NCI-H1436 treated with DMSO at 0.1 percent for 48 hours (cell line): Measurements from ENCODE around the gene PRKAG2.
"Not testable (repeated sequence)": the region's sequence is repeated elsewhere in the genome, so short reads cannot be mapped to it uniquely, and the experiment has no call there.

Source experiments
- DNase-seq: peaks from one replicate; lab custom pipeline; 2025; lab: John Stamatoyannopoulos, UW

The PRKAG2 gene

DNA sequence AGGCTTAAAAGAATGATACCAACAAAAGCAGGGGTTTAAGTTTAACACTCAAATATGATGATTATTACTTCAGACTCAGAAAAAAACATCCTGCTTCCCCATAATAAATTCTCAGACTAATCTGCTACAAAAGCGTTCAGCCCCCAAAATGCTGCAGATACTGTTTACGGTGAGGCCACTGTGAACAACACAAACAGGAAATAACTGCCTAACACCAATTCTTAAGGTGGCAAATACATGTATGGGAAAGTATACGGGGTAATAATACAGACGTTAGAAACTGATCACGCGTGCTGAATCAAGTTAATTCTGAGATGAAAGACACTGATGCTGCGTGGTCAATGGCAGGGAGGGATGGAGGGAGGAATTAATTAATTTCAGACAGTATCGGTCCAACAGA is 295.2 kb downstream of the PRKAG2 start:
- DNase-seq: no peak

DNA sequence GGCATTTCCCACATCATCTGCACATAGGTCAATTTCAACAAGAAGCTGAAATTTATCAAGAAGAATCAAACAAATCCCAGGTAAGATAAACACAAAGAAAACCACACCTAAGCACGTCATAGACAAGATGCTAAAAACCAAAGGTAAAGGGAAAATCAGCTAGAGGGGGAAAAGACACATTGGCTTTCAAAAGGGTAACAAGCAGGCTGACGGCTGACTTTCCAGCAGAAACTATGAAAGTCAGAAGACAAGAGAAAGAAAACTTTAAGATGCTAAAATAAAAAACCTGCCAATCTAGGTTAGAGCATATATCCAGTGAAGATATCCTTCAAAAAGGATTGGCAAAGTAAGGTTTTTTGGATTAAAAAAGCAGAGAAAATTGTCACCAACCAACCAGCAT is 297.3 kb downstream of the PRKAG2 start:
- DNase-seq: no peak

DNA sequence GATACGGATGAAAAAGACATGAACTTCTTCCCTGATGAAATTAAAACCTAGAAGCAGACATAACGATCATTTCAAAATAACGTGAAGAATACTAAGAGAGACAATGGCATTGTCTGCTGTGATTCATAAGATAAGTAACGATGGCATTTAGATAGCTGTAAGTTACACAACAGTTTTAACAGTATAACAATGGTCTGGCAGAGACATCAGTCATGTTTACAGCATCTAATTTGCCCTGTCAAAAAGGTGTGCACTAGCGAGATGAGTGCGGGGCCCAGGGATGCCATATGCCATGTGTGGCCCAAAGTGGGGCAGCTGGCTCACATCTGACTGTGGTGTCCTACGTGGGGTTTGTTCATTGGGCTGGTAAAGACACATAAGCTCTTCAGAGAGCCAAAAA is 301.5 kb downstream of the PRKAG2 start:
- no peak for DNase-seq

DNA sequence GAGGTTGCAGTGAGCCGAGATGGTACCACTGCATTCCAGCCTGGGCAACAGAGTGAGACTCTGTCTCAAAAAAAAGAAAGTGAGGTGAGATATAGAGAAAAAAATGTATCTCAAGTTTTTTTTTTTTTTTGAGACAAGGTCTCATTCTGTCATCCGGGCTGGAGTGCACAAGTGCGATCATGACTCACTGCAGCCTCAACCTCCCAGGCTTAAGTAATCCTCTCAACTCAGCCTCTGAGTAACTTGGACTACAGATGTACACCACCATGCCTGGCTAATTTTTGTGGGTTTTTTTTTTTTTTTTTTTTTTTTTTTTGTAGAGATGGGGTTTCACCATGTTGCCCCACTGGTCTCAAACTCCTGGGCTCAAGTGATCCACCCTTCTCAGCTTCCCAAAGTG is 303.9 kb downstream of the PRKAG2 start:
- DNase-seq: not testable (repeated sequence)

DNA sequence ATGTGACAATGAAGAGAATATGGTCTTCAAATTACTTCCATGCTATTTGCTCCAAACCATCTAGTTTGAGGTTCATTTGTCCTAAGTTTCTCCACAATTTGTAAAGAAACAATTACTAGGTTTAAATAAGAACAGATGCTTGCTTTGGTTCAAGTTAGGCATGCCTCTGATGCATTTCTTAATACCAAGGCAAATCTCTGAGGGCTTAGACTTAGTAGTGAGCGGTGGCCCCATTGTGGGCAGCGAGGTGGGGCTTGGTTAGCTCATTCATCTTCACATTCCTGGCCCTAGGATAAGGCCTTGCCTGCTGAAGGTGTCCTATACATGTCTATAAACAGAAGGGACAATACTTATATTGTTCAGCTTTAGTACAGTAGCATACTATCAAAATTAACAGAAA is 304.8 kb downstream of the PRKAG2 start:
- no peak for DNase-seq

DNA sequence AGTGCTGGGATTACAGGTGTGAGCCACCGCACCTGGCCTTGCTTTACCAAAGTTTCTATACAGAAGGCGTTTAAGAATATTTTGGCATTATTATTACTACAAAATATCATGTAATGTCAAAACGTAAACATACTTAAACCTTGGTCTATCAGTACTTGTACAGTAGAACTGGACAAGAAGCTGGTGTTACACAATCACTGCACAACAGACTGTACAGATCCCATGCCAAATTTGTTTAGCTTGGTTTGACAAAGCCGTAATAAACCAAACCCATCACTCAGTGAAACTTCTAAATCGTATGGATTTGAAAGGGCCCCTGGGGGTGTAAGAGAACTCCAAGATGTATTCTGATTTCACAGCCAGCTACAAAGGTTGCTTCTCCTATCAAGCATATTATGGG is 305.4 kb downstream of the PRKAG2 start:
- DNase-seq: no peak

- no peak for DNase-seq
These were observed 306.5 kb downstream of the PRKAG2 start for GRCh38 chr7:151570366-151570915.

DNA sequence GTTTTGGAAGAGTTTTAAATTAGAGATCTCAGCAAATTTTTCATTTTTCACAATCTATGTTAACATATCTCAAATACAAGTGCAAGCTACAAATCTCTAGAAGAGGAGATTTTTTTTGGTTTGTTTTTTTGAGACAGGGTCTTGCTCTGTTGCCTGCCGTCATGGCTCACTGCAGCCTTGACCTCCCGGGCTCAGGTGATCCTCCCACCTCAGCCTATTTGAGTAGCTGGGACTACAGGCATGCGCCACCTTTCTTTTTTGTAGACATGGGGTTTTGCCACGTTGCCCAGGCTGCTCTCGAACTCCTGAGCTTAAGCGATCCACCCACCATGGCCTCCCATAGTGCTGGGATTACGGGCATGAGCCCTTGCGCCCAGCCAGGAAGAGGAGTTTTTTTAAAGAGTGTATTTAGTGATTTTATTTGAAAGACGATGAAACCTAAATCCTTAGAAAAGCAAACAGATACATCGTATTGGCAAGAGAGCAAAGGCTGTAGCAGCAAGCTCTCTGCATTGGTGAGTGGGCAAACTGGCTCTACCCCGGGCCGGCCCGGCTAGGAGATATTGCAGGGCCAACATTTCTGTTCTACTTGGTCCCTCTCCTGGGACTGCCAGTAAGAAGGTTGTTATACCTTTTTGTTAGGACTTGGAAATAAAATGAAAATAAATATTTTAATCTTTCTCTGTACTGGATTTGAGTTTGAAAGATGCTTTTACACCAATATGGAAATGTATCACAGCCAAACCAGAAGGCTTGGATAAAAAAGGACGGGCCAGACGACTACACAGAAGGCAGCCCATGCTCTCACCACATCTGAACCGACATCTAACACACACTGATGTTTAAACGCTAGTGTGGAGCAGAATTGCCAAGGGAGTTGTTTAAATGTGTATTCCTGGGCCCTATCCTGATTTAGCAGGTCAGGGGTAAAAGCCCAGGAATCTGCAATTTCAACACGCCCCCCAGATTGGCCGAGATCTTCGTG is 307.7 kb downstream of the PRKAG2 start:
- DNase-seq: no peak

GRCh38 chr7:151566897-151567320 is 310.0 kb downstream of the PRKAG2 start:
- no peak for DNase-seq

DNA sequence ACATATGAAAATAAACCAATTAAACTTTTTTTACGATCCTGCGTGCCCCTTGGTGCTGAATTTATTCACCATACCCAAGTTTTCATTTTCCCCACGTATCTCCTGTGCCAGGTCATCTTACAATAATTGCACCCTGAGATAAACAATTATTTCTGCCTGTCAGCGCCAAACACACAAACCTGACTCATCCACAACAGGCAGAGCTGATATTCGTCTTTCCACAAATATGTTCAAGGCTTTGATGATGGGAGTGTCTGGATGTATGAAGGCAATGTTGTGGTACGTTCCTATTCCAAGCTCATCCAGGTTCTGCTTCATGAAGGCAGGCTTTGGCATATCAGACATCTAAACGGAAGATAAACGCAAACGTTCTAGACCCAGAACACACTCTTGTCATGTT is 311.4 kb downstream of the PRKAG2 start:
- no peak for DNase-seq

DNA sequence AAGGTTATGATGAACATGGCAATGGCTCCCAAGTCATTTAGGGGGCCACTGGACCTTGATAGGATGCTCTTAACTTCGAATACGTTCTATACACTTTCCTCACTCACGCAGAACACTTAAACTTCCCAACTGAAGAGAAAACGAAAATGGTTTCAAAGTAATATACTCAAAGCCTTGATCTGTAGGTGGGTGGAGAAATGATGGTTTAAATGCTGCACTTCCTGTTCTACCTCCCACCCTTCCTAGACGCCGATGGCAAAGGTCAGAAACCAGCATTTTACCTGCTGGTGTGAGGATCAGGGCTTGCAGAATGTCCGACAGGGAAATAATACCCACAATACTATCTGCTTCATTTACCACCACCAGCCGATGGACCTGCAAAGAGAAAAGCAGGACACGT is 316.7 kb downstream of the PRKAG2 start:
- DNase-seq: no peak

DNA sequence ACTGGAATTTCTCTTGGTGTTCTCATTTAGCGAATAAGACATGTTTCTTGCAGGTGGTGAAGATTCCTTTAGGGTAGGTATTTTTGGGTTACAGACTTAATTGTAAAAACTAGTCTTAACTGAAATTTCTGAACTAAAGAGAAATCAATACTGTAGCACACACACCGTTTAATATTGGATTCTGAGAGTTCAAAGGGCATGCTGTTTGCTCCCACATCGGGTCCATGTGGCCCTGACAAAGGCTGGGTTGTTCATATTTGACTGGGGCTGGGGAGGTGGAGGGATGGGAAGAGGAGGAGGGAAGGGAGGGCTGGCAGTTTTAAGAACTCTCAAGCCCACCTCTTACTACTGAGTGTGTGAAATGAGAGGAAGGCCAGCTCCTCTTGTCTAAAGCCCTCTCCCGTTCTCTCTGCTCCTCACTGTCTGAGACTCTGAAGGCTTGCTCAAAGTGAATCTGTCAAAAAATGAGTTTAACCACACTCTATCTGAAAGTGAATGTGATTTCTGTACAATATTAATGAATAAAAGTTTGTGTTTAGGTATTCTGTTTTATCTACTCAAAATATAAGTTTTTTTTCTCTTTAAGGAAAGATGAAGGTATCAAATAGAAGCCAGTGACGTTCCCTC is 317.2 kb downstream of the PRKAG2 start:
- no peak for DNase-seq

GRCh38 chr7:151558575-151558974 is 318.3 kb downstream of the PRKAG2 start:
- DNase-seq: no peak

- DNase-seq: no peak
These were observed 320.3 kb downstream of the PRKAG2 start for GRCh38 chr7:151556592-151556991.

DNA sequence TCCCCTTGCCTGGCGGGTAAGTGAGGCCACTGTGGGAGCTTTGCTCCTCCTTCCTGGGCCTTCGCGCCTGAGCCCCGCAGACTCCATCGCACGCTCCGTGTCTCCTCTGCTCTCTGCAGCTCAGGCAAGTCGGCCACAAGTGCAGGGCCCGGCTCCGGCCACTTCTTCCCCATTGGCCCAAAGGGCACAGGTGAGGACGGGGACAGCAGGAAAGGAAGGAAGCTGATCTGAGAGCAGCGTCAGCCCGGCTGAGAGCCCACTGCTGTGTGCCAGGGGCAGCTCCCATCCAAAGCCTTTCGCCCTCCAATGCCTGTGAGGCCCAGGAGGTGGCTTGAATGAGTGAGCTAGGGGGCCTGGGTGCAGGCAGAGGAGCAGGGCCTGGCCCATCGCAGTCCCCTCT is 323.6 kb downstream of the PRKAG2 start:
- no peak for DNase-seq

DNA sequence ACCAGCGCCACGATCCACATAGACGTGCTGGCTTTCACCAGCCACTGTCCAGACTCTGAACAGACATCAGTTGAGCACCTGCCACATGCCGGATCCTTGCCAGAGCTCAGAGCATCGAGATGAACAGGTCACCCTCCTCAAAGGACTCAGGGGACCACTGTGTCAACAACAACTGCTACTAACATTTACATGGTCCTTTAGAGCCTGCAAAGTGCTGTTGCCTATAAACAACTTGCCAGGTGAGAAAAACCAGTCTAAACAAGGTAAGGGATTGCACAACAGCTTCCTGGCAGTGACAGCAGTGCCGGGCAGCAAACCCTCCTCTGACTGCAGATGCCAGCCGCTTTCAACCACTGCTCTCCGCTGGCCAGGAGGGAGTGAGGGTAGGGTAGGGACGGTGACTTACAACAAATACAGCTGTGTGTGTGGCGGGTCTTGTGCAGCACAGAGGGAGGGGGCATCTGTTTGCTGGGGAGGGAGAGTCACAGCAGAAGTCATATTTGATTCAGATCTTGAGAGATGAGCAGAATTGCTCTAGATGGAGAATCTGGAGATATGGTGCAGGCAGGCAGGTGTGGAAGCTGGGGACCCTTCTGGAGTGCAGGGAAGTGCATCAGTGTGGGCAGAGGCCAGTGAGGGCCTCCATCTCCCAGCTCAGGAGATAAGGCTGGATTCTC is 324.4 kb downstream of the PRKAG2 start:
- peak; percentile 28 for DNase-seq

- DNase-seq: no peak
These were observed 325.1 kb downstream of the PRKAG2 start for GRCh38 chr7:151551820-151552219.

- no peak for DNase-seq
These were observed 326.1 kb downstream of the PRKAG2 start for GRCh38 chr7:151550656-151551286.

DNA sequence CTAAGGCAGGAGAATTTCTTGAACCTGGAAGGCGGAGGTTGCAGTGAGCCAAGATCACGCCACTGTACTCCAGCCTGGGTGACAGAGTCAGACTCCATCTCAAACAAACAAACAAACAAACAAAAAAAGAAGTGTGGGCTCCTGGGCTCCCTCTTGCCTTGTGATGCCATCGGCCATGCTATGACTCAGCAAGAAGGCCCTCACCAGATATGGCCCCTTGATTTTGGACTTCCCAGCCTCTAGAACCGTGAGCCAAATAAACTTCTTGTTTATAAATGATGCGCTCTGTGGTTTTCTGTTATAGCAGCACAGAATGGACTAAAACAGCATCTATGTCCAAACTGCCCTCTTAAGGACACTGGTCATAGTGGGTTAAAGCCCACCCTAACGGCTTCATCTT is 327.3 kb downstream of the PRKAG2 start:
- no peak for DNase-seq

- no peak for DNase-seq
These were observed 327.8 kb downstream of the PRKAG2 start for GRCh38 chr7:151549083-151549482.

DNA sequence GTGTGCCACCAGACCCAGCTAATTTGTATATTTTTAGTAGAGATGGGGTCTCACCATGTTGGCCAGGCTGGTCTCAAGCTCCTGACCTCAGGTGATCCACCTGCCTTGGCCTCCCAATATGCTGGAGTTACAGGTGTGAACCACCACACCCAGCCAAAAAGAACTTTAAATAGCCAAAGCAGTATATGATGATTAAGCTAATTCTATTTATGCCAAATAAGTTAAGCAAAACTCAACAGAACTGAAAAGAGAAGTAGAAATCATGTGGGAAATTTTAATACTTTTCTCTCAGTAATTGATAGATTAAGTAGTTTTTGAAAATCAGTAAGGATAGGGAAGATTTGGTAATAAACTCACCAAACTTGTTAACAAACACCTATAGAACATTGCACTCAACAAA is 332.7 kb downstream of the PRKAG2 start:
- no peak for DNase-seq

DNA sequence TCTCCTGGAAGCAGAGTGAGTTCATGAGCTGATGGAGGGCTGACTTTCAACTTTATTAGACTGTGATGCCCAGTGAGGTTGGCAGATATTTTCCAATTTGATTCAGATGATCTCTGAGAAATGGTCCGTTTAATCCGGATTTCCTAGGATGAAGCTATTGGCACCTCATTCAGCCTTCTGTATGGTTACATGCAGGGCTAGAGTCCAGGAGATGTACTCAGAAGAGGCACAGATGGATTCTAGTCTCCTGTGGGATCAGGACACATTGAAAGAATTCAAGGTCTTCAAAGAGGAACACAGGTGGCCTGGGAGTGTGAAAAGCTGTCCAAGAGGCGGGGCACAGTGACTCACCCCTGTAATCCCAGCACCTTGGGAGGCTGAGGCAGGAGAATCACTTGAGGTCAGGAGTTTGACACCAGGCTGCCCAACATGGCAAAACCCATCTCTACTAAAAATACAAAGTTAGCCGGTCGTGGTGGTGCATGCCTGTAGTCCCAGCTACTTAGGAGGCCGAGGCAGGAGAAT is 334.2 kb downstream of the PRKAG2 start:
- no peak for DNase-seq
